GM19099 (cell line): ENCODE data around the gene PTPN11.

Experiments used
- POLR2A ChIP-seq: IDR thresholded peaks from 3 replicates; pipeline ENCODE4 v1.6.1; 2011; ENCODE audit warnings: low read depth; ENCODE audit not compliant: insufficient read length; ENCODE audit errors: extremely low read depth

Gene PTPN11

DNA sequence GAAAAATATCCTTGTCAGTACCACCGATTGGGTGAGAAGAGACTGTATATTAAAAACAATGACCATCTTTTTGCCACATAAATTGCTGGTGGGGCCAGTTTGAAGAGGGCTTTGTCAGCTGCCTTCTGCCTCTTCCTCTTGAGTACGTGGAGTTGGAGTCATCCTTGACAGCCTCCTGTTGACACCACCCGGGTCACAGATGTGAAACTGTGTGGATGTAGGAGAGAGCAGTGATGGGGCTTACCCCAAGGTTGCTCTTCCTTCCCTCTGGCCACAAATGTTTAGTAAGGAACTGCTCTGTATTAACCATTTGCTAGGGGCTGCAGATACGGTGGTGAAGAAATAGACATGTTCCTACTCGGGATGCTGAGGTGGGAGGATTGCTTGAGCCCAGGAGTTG is 12.2 kb downstream of the PTPN11 start:
- TF ChIP-seq POLR2A = no peak

DNA sequence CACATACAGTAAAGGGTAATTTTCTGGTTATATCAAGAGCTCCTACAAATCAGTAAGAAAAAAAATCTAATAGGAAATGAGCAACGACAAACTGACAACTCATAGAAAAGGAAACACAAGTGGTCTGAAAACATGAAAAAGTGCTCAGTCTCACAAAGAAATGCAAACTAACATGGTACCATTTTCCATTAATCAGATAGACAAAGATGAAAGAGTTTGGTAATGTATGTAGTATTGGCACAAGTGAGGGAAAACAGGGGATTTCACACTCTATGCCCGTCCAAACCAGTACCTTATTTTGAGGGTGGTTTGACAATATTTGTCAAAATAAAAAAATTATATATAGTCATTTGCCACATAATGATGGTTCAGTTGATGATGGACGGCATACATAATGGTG is 13.2 kb downstream of the PTPN11 start:
- TF ChIP-seq POLR2A = no peak

DNA sequence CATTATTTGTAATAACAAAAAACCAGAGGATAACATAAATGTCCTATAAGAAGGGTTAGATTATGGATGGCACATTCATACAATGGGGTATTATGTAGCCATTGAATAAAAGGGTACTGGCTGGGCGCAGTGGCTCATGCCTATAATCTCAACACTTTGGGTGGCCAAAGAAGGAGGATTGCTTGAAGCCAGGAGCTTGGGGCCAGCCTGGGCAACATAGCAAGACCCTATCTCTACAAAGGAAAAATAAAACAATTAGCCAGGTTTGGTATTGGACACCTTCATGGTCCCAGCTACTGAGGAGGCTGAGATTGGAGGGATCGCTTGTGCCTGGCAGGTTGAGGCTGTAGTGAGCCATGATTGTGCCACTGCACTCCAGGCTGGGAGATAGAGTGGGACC is 14.8 kb downstream of the PTPN11 start:
- TF ChIP-seq POLR2A = no peak

DNA sequence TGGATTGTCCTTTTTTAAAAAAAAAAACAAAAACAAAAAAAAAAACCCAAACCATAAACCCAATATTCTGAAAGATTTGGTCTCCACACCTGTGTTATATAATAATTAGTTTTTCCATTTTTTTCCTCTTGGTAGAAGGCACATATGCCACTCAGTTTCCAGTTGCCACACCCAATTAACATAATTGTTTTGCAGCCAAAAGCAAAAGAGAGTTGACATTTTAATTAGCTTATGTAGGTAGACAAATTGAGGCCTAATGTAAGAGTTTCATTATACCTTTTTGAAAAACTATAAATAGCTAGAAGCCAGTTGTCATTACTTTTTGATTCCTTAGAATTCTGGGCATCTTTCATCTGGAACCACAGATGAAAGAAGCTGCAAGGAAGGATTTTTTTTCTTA is 21.0 kb downstream of the PTPN11 start:
- TF ChIP-seq POLR2A = no peak

DNA sequence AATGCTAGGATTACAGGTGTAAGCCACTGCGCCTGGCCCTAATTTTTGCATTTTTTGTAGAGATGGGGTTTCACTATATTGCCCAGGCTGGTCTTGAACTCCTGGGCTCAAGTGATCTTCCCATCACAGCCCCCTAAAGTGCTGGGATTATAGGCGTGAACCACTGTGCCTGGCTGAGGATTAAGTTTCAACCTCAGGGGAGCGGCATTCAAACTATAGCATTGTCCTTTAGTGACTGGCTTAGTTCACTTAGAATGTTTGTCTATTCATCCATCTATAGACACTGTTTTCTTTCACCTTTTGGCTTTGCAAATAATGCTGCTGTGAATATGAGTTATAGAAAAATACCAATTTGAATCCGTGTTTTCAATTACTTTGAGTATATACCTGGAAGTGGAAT is 25.2 kb downstream of the PTPN11 start:
- TF ChIP-seq POLR2A = no peak

DNA sequence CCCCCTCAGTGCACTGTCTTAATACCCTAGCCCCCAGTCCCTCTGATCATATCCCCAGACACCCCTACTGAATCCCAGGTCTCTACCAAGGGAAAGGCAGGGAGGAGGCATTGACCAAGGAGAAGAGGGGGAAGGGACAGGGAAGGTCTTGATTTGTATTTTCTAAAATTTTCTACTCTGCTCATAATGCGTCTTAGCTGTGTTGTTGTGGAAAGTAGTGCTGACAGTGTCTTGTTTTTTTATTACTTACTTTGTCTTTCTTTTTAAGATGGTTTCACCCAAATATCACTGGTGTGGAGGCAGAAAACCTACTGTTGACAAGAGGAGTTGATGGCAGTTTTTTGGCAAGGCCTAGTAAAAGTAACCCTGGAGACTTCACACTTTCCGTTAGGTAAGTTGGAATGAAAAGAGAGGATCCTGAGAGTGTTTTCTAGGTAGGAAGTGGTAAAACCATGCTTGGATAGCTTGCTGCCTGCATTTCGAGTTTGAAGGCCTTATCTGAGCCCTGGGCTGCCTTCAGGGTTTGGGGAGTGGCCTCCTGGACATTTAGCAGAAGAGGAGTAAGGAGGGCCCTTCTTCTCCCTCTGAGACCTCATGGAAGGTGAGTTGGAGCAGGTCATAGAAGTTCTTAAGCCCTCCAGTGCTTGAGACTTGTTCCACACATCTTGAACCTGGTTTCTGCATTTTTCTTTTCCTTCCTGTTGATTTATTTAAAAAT is 27.4 kb downstream of the PTPN11 start:
- TF ChIP-seq POLR2A = no peak

DNA sequence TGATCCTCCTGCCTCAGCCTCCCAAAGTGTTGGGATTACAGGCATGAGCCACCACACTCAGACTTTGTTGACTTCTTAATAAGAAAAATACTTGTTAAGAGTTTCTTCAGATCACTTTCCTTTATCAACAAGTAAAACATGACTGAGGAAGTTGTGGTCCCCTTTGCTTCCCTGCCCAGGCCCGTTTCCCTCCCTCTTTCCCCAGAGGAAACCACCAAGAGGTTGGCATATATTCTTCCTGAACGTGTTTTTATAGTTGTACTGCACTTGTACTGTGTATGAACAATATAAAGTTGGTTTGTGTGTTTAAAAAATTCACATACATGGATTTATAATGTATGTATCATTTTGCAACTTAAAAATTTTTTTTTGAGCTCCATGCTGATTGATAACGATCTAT is 28.4 kb downstream of the PTPN11 start:
- TF ChIP-seq POLR2A = no peak

DNA sequence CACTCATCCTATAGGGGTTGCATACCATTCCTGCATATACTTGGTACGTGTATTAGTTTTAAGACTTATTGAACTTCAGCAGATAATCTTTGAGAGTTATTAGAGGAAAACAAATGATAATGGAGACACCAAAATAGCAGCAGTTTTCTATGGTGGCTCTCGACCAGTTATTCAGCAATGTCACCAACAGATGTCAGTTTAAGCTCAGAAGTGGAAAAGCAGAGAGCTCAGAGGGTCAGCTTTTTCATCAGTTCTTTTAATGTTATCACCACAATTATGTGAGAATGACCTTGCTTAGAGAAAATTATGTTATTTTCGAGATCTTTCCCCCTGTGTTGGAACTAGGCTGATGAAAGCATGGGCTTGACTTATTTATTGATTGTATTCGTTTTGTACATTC is 32.0 kb downstream of the PTPN11 start:
- TF ChIP-seq POLR2A = no peak

DNA sequence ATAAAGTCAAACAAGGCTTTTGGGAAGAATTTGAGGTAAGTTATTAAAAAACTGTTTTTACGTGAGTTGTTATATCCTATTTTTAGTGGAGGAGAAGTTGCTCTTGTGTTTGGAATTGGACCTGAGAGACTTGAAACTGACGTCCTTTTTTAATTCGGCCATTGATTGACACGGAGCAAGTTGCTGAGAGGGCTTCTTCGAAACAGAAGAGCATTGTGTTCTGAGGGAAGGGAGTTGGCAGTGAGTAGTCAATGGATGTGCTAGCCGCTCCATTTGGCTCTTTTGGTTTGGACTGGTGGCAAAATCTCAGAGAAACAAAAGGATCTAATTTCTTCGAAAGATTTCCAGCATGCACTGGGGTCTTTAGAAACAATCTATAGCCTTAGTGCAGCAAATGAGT is 37.3 kb downstream of the PTPN11 start:
- no peak for TF ChIP-seq POLR2A

DNA sequence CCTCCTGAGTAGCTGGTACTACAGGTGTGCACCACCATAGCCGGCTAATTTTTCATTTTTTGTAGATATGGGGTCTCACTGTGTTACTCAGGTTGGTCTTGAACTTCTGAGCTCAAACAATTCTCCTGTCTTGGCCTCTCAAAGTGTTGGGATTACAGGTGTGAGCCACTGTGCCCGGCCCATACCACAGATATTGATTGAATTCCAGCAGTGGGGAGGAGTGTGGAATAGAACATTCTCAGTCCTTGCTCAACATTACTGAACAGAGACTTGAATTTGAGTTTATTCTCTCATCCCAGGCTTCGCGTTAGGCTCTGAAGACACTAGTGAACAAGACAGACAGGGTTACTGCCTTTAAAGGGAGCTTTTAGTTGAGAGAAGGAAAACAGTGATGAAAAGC is 39.6 kb downstream of the PTPN11 start:
- TF ChIP-seq POLR2A = no peak

DNA sequence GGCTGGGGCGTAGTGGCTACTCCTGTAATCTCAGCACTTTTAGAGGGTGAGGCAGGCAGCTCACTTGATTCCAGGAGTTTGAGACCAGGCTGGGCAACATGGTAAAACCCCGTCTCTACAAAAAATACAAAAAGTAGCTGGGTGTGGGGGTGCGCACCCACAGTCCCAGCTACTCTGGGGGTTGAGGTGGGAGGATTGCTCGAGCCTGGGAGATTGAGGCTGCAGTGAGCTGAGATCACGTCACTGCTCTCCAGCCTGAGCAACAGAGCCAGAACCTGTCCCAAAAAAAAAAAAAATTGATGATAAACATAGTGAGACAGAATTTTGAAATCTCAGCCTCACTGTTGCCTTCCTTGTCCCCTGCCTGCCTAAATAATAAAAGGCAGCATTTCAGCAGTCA is 40.0 kb downstream of the PTPN11 start:
- no peak for TF ChIP-seq POLR2A

DNA sequence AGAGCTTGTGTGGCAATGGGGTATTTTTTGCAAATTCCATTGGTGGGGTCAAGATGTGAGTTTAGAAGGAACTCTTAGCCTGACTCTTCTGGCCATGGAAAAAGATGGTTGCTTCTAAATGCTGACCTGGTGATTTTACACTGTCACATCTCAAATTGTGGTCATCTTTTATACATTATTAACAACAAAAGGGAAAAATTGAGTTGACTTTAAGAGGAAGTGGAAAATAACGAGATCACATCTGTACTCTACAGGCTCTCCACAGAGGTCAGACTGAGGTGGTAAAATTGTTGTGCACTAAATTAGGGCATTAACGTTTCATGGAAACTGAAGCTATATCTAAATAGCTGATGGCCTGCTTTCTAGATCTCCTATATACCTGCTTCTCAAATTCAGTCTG is 44.7 kb downstream of the PTPN11 start:
- TF ChIP-seq POLR2A = no peak

DNA sequence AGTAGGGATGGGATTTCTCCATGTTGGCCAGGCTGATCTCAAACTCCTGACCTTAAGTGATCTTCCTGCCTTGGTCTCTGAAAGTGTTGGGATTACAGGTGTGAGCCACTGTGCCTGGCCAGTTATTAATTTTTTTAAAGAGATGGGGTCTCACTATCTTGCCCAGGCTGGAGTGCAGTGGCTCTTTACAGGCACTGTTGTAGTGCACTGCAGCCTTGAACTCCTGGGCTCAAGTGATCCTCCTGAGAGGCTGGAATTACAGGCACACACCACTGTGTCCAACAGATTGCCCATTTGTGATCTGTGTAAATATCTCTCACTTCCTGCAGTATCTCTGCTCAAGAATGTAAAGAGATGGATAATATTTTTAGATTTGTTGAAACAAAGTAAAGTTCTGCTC is 45.9 kb downstream of the PTPN11 start:
- no peak for TF ChIP-seq POLR2A

DNA sequence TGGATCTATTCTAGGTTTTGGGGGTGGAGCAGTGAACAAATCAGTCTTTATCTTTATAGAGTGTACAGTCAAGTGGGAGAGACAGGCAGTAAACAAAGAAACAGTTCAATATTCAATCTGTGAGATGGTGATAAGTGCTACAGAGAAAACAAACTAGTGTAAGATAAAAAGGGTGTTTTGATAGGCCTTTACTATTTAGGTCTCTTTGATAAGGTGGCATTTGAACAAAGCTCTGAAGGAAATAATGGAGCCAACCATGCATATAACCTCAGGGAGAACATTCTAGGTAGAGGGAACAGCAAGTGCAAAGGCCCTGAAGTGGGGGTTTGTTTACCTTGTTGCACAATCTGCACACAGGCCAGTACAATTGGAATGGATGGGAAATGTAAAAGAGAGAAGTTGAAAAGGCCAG is 47.3 kb downstream of the PTPN11 start:
- TF ChIP-seq POLR2A = no peak

DNA sequence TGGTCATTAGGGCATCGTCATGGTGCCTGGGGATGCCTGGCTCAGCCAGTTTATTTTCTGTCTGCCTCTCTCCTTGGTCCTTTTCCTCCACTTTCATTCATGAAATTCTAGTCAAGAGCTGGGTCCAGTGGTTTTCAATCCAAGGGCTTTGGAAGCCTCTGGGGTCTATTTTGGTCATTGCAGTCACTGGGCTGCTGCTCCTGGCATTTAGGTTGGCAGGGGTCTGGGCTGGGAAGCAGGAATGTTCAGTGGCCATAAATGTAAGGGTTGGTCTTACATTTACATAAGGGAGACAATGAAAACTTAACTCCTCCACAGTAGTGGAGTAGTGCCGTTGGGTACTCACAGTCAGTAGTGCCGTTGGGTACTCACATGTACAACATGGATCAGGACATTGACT is 48.1 kb downstream of the PTPN11 start:
- no peak for TF ChIP-seq POLR2A

DNA sequence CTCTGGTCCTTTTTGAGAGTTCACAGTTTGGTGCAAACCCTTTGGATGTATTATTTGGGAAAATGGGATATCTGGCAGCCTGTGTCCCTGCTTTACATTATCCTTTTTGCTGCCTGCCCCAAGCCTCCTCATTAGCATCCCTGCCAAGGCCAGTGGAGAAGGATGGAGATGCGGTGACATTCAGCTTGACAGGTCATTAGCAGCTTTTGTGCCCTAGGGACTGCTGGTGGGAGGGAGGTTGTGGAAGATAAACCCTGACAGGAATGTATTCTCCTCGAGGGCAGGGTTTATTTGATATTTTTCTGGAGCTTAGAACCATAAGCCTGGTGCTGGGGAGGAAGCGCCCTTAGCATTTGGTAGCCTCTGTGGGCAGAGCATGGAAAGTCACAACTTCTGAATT is 49.3 kb downstream of the PTPN11 start:
- no peak for TF ChIP-seq POLR2A

DNA sequence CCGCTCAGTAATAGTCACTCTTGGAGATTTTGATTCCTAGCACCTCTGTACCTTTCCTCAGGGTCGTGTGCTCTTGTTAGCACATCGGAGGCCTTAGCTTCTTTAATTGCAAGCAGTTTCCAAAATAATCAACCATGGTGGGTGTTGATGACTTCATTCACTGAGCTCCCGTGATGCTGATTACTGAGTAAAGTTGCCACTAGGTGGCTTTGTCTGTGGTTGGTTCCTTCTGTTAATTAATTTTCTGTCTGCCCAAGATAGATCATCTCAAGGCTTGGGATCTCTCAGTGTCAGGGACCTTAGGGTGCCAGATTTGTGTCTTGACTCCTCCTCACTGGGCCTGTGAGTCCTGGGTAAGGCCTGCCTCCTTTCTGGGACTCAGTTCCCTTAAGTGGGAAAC is 54.3 kb downstream of the PTPN11 start:
- no peak for TF ChIP-seq POLR2A
